H9 (cell line): ENCODE measurements around the gene ZNF644. TPM values are rescaled to one million over a fixed set of nuclear protein-coding genes. Genes with fewer than 3 reads are reported as not detected.
A peak's percentile ranks its signal among the peaks of the same experiment; 100 is the strongest.

Experiments
- DNase-seq: peaks from one replicate; pipeline ENCODE4 v3.0.0-alpha.2; 2017
- H2AFZ ChIP-seq: one replicate; pipeline ENCODE4 v1.6.1; 2013; ENCODE audit warnings: mild to moderate bottlenecking, low read length, control low read depth, moderate library complexity
- H2AK5ac ChIP-seq: 2 replicates; pipeline ENCODE4 v1.6.1; 2013; ENCODE audit warnings: low read length, control low read depth, mixed read lengths; ENCODE audit not compliant: insufficient read length
- H2BK120ac ChIP-seq: one replicate; pipeline ENCODE4 v1.6.1; 2013; ENCODE audit warnings: low read depth, mild to moderate bottlenecking, low read length, control low read depth, inconsistent platforms; ENCODE audit not compliant: poor library complexity, severe bottlenecking
- H2BK12ac ChIP-seq: 2 replicates; pipeline ENCODE4 v1.6.1; 2013; ENCODE audit warnings: low read length, control low read depth, mixed read lengths, low read depth; ENCODE audit not compliant: insufficient read length
- H2BK15ac ChIP-seq: 2 replicates; pipeline ENCODE4 v1.6.1; 2013; ENCODE audit warnings: low read depth, low read length, control low read depth
- H2BK20ac ChIP-seq: one replicate; pipeline ENCODE4 v1.6.1; 2013; ENCODE audit warnings: low read depth, mild to moderate bottlenecking, low read length, control low read depth, inconsistent platforms; ENCODE audit not compliant: poor library complexity, severe bottlenecking
- H2BK5ac ChIP-seq: 2 replicates; pipeline ENCODE4 v1.6.1; 2013; ENCODE audit warnings: low read length, control low read depth, mixed read lengths; ENCODE audit not compliant: insufficient read length
- H3K14ac ChIP-seq: 2 replicates; pipeline ENCODE4 v1.6.1; 2013; ENCODE audit warnings: low read length, control low read depth; ENCODE audit not compliant: insufficient read depth
- H3K18ac ChIP-seq: 2 replicates; pipeline ENCODE4 v1.6.1; 2013; ENCODE audit warnings: low read depth, mild to moderate bottlenecking, mixed read lengths, low read length, control low read depth; ENCODE audit not compliant: insufficient read length
- H3K23ac ChIP-seq: 2 replicates; pipeline ENCODE4 v1.6.1; 2013; ENCODE audit warnings: low read length, control low read depth, mixed read lengths, low read depth; ENCODE audit not compliant: insufficient read length
- H3K23me2 ChIP-seq: 2 replicates; pipeline ENCODE4 v1.6.1; 2013; ENCODE audit warnings: low read depth, mild to moderate bottlenecking, mixed read lengths, low read length, control low read depth; ENCODE audit not compliant: insufficient read length, poor library complexity, severe bottlenecking
- H3K27ac ChIP-seq: 2 replicates; pipeline ENCODE4 v1.5.1; 2013; ENCODE audit warnings: low read length, control low read depth, mixed read lengths, low read depth; ENCODE audit not compliant: insufficient read length
- H3K27me3 ChIP-seq: 2 replicates; pipeline ENCODE4 v1.6.1; 2013; ENCODE audit warnings: low read length, control low read depth, inconsistent platforms; ENCODE audit not compliant: insufficient read depth
- H3K4ac ChIP-seq: 2 replicates; pipeline ENCODE4 v1.6.1; 2013; ENCODE audit warnings: low read depth, mild to moderate bottlenecking, control low read depth, inconsistent platforms, low read length, moderate library complexity
- H3K4me1 ChIP-seq: 2 replicates; pipeline ENCODE4 v1.6.1; 2013; ENCODE audit warnings: low read length, control low read depth, inconsistent platforms; ENCODE audit not compliant: insufficient read depth
- H3K4me2 ChIP-seq: 2 replicates; pipeline ENCODE4 v1.6.1; 2013; ENCODE audit warnings: low read length, control low read depth, mixed read lengths; ENCODE audit not compliant: insufficient read length, insufficient read depth
- H3K56ac ChIP-seq: 2 replicates; pipeline ENCODE4 v1.6.1; 2013; ENCODE audit warnings: low read depth, mild to moderate bottlenecking, mixed read lengths, low read length, control low read depth; ENCODE audit not compliant: insufficient read length
- H3K79me1 ChIP-seq: 2 replicates; pipeline ENCODE4 v1.6.1; 2013; ENCODE audit warnings: low read depth, mild to moderate bottlenecking, moderate library complexity, low read length, control low read depth, inconsistent platforms; ENCODE audit not compliant: insufficient read depth, poor library complexity, severe bottlenecking
- H3K79me2 ChIP-seq: 2 replicates; pipeline ENCODE4 v1.6.1; 2013; ENCODE audit warnings: low read length, control low read depth, inconsistent platforms; ENCODE audit not compliant: insufficient read depth
- H3K9ac ChIP-seq: 2 replicates; pipeline ENCODE4 v1.6.1; 2013; ENCODE audit warnings: low read length, control low read depth, mixed read lengths; ENCODE audit not compliant: insufficient read length; ENCODE audit errors: extremely low read depth
- H3K9me3 ChIP-seq: one replicate; pipeline ENCODE4 v1.6.1; 2013; ENCODE audit warnings: low read depth, low read length, inconsistent platforms; ENCODE audit not compliant: control insufficient read depth
- H3T11ph ChIP-seq: one replicate; pipeline ENCODE4 v1.6.1; 2013; ENCODE audit warnings: mild to moderate bottlenecking, low read length, control low read depth, inconsistent platforms
- H4K20me1 ChIP-seq: one replicate; pipeline ENCODE4 v1.6.1; 2013; ENCODE audit not compliant: control insufficient read depth, insufficient read length, insufficient read depth
- H4K5ac ChIP-seq: 2 replicates; pipeline ENCODE4 v1.6.1; 2013; ENCODE audit warnings: low read depth, mild to moderate bottlenecking, mixed read lengths, low read length, control low read depth; ENCODE audit not compliant: insufficient read length
- H4K8ac ChIP-seq: replicated peaks from 2 replicates; pipeline ENCODE4 v1.6.1; 2013; ENCODE audit warnings: low read length, control low read depth, mixed read lengths, low read depth; ENCODE audit not compliant: insufficient read length
- H4K91ac ChIP-seq: 2 replicates; pipeline ENCODE4 v1.6.1; 2013; ENCODE audit warnings: low read depth, mild to moderate bottlenecking, moderate library complexity, mixed read lengths, low read length, control low read depth; ENCODE audit not compliant: insufficient read length
- H3K27ac Mint-ChIP-seq, 3 experiments: 2 replicates in 2 of 3; 3 replicates in 1 of 3; pipeline ENCODE4 v1.8.0; 2020 to 2021; ENCODE audit warnings: mixed read lengths in 3 of 3, mild to moderate bottlenecking in 1 of 3, moderate library complexity in 1 of 3
- H3K27me3 Mint-ChIP-seq: 2 replicates; pipeline ENCODE4 v1.8.0; 2021; ENCODE audit warnings: low read depth, mild to moderate bottlenecking, moderate library complexity, mixed read lengths
- H3K36me3 Mint-ChIP-seq, 3 experiments: 2 replicates in 2 of 3; 3 replicates in 1 of 3; pipeline ENCODE4 v1.8.0; 2020 to 2021; ENCODE audit warnings: low read depth in 3 of 3, mixed read lengths in 3 of 3; ENCODE audit not compliant: insufficient read depth in 1 of 3
- H3K4me1 Mint-ChIP-seq, 2 experiments: 2 replicates each; pipeline ENCODE4 v1.8.0; 2020; ENCODE audit warnings: mixed read lengths in 2 of 2
- H3K4me3 Mint-ChIP-seq, 2 experiments: 2 replicates in 1 of 2; 3 replicates in 1 of 2; pipeline ENCODE4 v1.8.0; 2020 to 2021; ENCODE audit warnings: mild to moderate bottlenecking in 2 of 2, mixed read lengths in 2 of 2, moderate library complexity in 1 of 2
- H3K9me3 Mint-ChIP-seq, 2 experiments: 2 replicates in 1 of 2; 3 replicates in 1 of 2; pipeline ENCODE4 v1.8.0; 2020; ENCODE audit warnings: mild to moderate bottlenecking in 2 of 2, mixed read lengths in 2 of 2, moderate library complexity in 1 of 2
- CTCF ChIP-seq: fragments of 200-600 bp; sonication (generic); conservative IDR thresholded peaks from 3 replicates; pipeline ENCODE4 v1.8.0; 2021; ENCODE audit warnings: antibody characterized with exemption, mild to moderate bottlenecking
- WGBS: extraction: QIAGEN DNeasy Blood & Tissue Kit; methylation state at CpG from one replicate; pipeline ENCODE4 v1.1.7; 2013; ENCODE audit warnings: missing lambda C conversion rate, low lambda C conversion rate, mixed read lengths; ENCODE audit not compliant: insufficient read length; ENCODE audit errors: extremely low coverage; 5-methylcytosine and 5-hydroxymethylcytosine counted together
- total RNA-seq: library from RNA; stranded (reverse); gene quantifications from 2 replicates; pipeline ENCODE4 v1.2.1, GENCODE V29; 2021

The ZNF644 gene
- total RNA-seq, 1 experiment from 2014 or later = 78.9 TPM

GRCh38 chr1:90977522-90977921 lies 44.3 kb downstream of the ZNF644 start:
- WGBS = 100% methylated on average over 1 of the region's 1 CpG
- no peak overlapping the region for H2BK15ac ChIP-seq
- H3K4me1 ChIP-seq = peaks cover 6% of the 10 kb centered on the region; the same call in 1 of the 2 replicates
- no peaks in the 10 kb centered on the region for H4K20me1 ChIP-seq
- Mint-ChIP-seq H3K9me3 (no peaks in the 10 kb centered on the region), H3K4me3 (no peak overlapping the region), H3K4me1 (peaks cover 30 to 31% of the 10 kb centered on the region in 2 experiments), H3K27me3 (no peaks in the 10 kb centered on the region), H3K36me3 (peaks cover 15 to 41% (median 32%) of the 10 kb centered on the region in 3 experiments), H3K27ac (peak overlapping the region in 1 of 3 experiments; percentile 13; a peak in 2 of 7 replicates)
- H3K27me3 ChIP-seq = no peaks in the 10 kb centered on the region
- H4K5ac ChIP-seq = no peak overlapping the region
- H3K14ac ChIP-seq = no peak overlapping the region
- H3K79me1 ChIP-seq = peaks cover 3% of the 10 kb centered on the region
- peaks cover 12% of the 10 kb centered on the region; the same call in 1 of the 2 replicates for H3K79me2 ChIP-seq
- H2BK5ac ChIP-seq = no peak overlapping the region
- no peak overlapping the region for H2BK20ac ChIP-seq
- no peak overlapping the region for H2BK12ac ChIP-seq
- no peak overlapping the region for H3T11ph ChIP-seq
- H2AK5ac ChIP-seq = no peak overlapping the region
- no peak for DNase-seq
- no peak overlapping the region for H3K9ac ChIP-seq
- no peaks in the 10 kb centered on the region for H3K23me2 ChIP-seq
- H2BK120ac ChIP-seq = no peak overlapping the region
- TF ChIP-seq CTCF = no peak
- H4K8ac ChIP-seq = no peak overlapping the region
- H2AFZ ChIP-seq = no peak overlapping the region
- no peaks in the 10 kb centered on the region for H3K9me3 ChIP-seq
- no peak overlapping the region for H3K27ac ChIP-seq
- no peak overlapping the region for H3K4ac ChIP-seq
- H3K56ac ChIP-seq = no peak overlapping the region
- H3K18ac ChIP-seq = no peak overlapping the region
- no peak overlapping the region for H3K4me2 ChIP-seq
- no peak overlapping the region for H4K91ac ChIP-seq
- no peak overlapping the region for H3K23ac ChIP-seq
